ENCODE results near the gene PLCXD1. TPM values are rescaled to one million over a fixed set of nuclear protein-coding genes. Genes with fewer than 3 reads are reported as not detected.

PLCXD1 gene
- total RNA-seq, 1 donor: 8.2 TPM

- TF ChIP-seq, protein P1, sequence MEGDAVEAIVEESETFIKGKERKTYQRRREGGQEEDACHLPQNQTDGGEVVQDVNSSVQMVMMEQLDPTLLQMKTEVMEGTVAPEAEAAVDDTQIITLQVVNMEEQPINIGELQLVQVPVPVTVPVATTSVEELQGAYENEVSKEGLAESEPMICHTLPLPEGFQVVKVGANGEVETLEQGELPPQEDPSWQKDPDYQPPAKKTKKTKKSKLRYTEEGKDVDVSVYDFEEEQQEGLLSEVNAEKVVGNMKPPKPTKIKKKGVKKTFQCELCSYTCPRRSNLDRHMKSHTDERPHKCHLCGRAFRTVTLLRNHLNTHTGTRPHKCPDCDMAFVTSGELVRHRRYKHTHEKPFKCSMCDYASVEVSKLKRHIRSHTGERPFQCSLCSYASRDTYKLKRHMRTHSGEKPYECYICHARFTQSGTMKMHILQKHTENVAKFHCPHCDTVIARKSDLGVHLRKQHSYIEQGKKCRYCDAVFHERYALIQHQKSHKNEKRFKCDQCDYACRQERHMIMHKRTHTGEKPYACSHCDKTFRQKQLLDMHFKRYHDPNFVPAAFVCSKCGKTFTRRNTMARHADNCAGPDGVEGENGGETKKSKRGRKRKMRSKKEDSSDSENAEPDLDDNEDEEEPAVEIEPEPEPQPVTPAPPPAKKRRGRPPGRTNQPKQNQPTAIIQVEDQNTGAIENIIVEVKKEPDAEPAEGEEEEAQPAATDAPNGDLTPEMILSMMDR (IDR thresholded peaks at IDR 0.05; ENCODE audit: insufficient read depth, low read depth, low read length): no peak
- no peak overlapping the region for H3K4me3 ChIP-seq (ENCODE audit: low read depth, low read length)
- no peak for DNase-seq (ENCODE audit: low read depth)
Observed at GRCh38 chrX:313546-313945, 32.4 kb downstream of the PLCXD1 start.

- no peak overlapping the region for H3K4me3 ChIP-seq (ENCODE audit: low read depth, low read length)
- no peak for DNase-seq (ENCODE audit: low read depth)
- TF ChIP-seq, protein P1 (IDR thresholded peaks at IDR 0.05; ENCODE audit: insufficient read depth, low read depth, low read length): no peak
Observed at GRCh38 chrX:314049-314448, 32.9 kb downstream of the PLCXD1 start.

DNA sequence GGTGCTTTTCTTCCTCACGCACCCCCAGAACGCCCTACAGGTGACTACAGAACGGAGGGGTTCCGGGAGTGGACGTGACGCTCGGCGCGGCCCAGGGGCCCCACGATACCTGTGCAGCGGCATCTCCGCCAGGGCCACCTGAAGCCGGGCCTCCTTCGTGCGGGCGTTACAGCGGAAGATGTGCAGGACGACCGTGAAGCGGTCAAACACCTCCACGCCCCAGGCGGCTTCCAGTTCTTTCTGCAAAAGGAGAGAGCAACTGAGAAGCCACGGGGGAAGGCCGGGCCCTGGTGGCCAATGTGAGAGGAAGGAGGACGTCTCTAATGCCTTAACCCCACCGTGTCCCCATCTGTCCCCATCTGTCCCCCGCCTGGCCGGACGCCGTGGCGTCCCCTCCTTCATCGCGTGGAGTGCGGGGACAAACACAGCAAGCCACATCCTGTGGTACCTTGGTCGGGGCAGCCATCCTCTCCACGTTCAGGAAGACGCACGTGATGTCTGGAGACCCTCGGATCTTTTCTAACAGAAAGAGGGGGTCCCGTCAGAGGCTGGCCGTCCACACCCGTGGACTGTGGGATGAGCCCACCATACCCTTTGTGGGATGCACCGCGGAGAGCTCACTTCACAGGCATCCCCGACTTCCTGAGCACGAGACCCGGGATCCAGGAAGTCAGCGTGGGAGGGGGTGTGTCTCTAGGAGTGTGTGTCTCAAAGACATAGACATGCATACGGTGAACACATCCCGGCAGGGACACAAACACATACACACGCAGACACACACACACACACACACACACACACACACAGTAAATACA is 33.8 kb downstream of the PLCXD1 start:
- no peak overlapping the region for H3K4me3 ChIP-seq (ENCODE audit: low read depth, low read length)
- TF ChIP-seq, protein P1 (IDR thresholded peaks at IDR 0.05; ENCODE audit: insufficient read depth, low read depth, low read length): no peak
- DNase-seq (ENCODE audit: low read depth): no peak

- peak overlapping the region; percentile 23 for H3K4me3 ChIP-seq (ENCODE audit: low read depth, low read length)
- TF ChIP-seq, protein P1 (IDR thresholded peaks at IDR 0.05; ENCODE audit: insufficient read depth, low read depth, low read length): no peak
- no peak for DNase-seq (ENCODE audit: low read depth)
Observed at GRCh38 chrX:316351-317325, 35.5 kb downstream of the PLCXD1 start.

GRCh38 chrX:317424-318067 is 36.4 kb downstream of the PLCXD1 start:
- no peak for DNase-seq (ENCODE audit: low read depth)
- peak overlapping the region; percentile 84 for H3K4me3 ChIP-seq (ENCODE audit: low read depth, low read length)
- TF ChIP-seq, protein P1 (IDR thresholded peaks at IDR 0.05; ENCODE audit: insufficient read depth, low read depth, low read length): no peak

DNA sequence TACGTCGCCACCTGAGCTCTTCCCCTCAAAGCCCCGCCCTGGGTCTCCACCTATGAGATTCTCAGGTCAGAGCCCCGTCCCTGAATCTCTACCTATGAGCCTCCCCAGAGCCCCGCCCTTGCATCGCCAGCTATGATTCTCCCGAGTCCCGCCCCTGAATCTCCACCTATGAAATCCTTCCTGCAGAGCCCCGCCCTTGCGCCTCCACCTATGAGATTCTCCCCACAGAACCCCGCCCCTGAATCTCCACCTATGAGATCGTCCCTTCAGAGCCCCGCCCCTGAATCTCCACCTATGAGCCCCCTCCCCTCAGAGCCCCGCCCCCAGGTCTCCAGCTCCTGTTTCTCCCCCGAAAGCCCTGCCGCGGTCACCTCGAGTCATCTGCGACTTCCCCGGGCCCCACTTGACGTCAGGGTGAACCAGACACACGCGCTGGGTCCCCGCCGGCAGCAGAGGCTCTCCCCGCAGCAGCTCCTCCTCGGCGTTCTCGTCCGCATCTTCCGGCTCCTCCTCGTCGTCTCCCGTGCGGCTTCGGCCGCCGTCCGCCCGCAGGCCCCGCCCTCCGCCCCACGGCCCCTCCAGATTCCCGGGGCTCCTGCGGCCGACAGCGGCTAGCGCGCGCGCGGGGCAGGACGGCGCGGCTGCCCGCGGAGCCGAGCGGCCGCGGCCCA is 37.0 kb downstream of the PLCXD1 start:
- TF ChIP-seq, protein P1 (IDR thresholded peaks at IDR 0.05; ENCODE audit: insufficient read depth, low read depth, low read length): no peak
- peak overlapping the region; percentile 84 for H3K4me3 ChIP-seq (ENCODE audit: low read depth, low read length)
- peak; percentile 99 for DNase-seq (ENCODE audit: low read depth)

Measured in fibroblast of villous mesenchyme (primary cell).